Astrocyte of the cerebellum (primary cell): Measurements from ENCODE around the gene RTN4.

ENCODE experiments used
- DNase-seq: peaks from one replicate; pipeline ENCODE4 v3.0.0-alpha.2; 2011; ENCODE audit warnings: low read depth
- H3K4me3 ChIP-seq: 2 replicates; pipeline ENCODE4 v1.5.1; 2011; ENCODE audit warnings: mild to moderate bottlenecking, low read depth, low read length, moderate library complexity
- CTCF ChIP-seq: IDR thresholded peaks from 2 replicates; pipeline ENCODE4 v1.5.1; 2012; ENCODE audit warnings: low read length, low read depth, moderate library complexity, mild to moderate bottlenecking; ENCODE audit errors: missing control alignments
- in situ Hi-C: cut with HindIII; loops from 2 replicates; pipeline ENCODE4 v1.10.0; 2017; ENCODE audit warnings: low sequenced_read_pairs

Gene RTN4

GRCh38 chr2:54986264-54986663 is 64.0 kb downstream of the RTN4 start:
- no peak for DNase-seq
- in situ Hi-C loops = no loop called here
- H3K4me3 ChIP-seq = no peak overlapping the region
- no peak for TF ChIP-seq CTCF

GRCh38 chr2:54984476-54984875 is 65.8 kb downstream of the RTN4 start:
- H3K4me3 ChIP-seq = no peak overlapping the region
- in situ Hi-C loops = no loop called here
- TF ChIP-seq CTCF = no peak
- no peak for DNase-seq

GRCh38 chr2:54983345-54984220 is 66.7 kb downstream of the RTN4 start:
- peak; percentile 13 for DNase-seq
- TF ChIP-seq CTCF = no peak
- in situ Hi-C loops = no loop called here
- no peak overlapping the region for H3K4me3 ChIP-seq

GRCh38 chr2:54981385-54981784 is 68.9 kb downstream of the RTN4 start:
- in situ Hi-C loops = no loop called here
- DNase-seq = no peak
- H3K4me3 ChIP-seq = no peak overlapping the region
- no peak for TF ChIP-seq CTCF

GRCh38 chr2:54979321-54980044 is 70.8 kb downstream of the RTN4 start:
- no peak for DNase-seq
- no peak for TF ChIP-seq CTCF
- in situ Hi-C loops = no loop called here
- no peak overlapping the region for H3K4me3 ChIP-seq

- in situ Hi-C loops = no loop called here
- no peak for DNase-seq
- H3K4me3 ChIP-seq = no peak overlapping the region
- no peak for TF ChIP-seq CTCF
Measured at GRCh38 chr2:54977149-54977548, 73.1 kb downstream of the RTN4 start.
